Fibroblast of gingiva (primary cell): ENCODE data around the gene SLC30A2.

Experiments
- DNase-seq: peaks from one replicate; pipeline ENCODE4 v3.0.0-alpha.2; 2011; ENCODE audit warnings: low read depth

The SLC30A2 gene

GRCh38 chr1:26038904-26039303 lies 7.0 kb downstream of the SLC30A2 start:
- no peak for DNase-seq

DNA sequence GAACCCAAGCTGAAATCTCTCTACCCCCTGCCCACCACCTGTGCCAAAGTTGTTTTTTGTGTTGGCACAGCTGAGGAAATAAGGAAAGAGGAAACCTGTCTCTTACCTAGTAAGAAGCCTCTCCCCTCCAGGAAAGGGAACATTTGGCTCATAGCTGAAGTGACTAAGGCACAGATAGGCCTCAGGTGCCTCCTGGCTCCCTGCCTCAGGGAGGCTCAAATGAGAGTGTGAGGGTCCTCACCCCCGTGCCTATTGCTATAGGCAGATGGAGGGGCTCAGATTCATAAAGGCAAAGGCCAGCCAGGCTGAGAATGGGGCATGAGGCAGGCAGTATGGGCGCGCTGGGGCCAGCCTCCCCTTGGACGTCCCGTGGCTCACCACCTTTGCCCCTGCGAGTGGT lies 7.4 kb downstream of the SLC30A2 start:
- no peak for DNase-seq

- no peak for DNase-seq
These were observed 8.0 kb downstream of the SLC30A2 start for GRCh38 chr1:26037904-26038303.

DNA sequence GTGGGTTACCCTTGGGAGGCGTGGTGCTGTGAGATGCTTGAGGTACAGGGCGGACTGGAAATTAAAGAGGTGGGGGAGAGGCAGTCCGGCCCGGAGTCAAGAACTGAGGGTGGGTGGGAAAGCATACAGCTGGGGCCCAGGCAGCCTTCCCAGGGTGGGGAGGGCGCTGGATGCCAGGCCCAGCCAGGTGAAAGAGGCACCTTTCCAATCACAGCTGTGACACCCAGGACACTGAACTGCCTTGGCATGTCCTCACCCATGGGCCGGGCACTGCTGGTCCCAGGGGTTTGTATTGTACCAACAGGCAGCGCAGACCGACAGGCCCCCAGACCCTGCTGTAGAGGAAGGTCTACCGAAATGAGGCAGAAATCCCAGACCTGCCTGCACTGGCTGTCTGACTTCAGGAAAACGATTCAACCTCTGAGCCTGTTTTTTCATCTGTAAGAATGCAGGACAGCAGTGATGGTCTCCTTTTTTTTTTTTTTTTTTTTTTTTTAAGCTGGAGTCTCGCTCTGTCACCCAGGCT lies 9.1 kb downstream of the SLC30A2 start:
- no peak for DNase-seq

DNA sequence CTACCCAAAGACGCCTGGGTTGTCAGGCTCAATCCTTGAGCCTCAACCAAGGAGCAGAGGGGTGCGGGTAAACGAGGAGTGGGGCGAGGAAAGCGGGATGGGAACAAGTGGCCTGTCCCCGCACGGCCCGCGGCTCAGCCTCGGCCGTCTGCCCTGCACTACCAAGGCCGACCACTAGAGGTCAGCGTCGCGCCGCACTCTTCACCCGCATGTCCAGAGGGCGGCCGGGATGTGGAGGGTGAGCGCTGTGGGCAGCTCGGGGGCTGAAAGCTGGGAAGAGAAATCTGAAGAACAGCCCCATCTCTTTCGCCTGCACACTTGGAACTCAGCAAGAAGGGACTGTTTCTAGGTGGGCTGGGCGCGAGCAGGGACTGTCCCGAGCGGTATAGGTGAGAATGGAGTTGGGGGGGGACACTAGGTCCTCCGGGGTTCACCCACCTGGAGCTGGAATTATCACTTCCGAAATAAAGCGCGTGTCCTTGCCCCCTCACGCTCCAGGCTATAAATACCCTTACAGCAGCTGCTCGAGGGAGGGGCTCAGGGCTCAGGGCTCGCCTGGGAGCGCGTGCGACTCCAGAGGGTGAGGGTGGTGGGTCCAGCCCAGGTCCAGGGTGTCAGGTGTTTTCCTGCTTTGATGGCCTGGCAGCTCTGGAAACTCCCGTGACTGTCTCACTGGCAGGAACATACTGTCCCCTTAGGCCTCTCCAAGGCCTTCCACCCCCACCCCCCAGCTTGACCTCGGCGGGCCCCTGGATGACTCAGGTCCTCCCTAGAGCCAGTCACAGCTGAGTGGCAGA lies 9.8 kb downstream of the SLC30A2 start:
- DNase-seq: peak; percentile 48

- DNase-seq: peak; percentile 87
These were observed 10.5 kb downstream of the SLC30A2 start for GRCh38 chr1:26035203-26035958.

DNA sequence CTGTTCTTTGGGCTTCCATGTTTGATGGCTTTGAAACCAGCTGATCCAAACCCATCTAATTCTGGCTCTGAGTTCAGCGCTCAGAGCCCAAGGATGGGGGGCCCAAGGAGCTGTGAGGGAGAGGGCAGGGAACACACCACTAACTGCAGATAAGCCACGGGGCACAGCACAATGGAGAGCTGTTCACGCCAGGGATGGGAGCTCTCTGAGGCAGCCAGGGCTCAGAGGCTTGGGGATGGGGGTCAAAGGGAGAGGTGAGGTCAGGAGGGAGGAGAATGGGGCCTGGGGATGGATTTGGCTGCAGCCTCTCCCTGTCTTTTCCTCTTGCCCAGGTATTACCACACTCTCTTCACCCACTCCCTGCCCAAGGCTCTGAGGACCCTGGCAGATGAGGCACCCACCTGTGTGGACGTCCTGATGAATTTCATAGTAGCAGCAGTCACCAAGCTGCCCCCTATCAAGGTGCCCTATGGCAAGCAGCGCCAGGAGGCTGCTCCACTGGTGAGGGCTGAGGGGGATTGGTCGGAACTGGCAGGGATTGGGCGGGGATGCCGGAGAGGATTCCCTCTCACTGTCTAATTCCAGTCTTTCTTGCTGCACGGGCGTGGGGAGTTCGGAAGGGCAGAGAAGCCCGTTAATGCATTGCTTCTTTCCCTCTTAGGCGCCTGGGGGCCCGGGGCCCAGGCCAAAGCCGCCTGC lies 11.3 kb downstream of the SLC30A2 start:
- DNase-seq: no peak

DNA sequence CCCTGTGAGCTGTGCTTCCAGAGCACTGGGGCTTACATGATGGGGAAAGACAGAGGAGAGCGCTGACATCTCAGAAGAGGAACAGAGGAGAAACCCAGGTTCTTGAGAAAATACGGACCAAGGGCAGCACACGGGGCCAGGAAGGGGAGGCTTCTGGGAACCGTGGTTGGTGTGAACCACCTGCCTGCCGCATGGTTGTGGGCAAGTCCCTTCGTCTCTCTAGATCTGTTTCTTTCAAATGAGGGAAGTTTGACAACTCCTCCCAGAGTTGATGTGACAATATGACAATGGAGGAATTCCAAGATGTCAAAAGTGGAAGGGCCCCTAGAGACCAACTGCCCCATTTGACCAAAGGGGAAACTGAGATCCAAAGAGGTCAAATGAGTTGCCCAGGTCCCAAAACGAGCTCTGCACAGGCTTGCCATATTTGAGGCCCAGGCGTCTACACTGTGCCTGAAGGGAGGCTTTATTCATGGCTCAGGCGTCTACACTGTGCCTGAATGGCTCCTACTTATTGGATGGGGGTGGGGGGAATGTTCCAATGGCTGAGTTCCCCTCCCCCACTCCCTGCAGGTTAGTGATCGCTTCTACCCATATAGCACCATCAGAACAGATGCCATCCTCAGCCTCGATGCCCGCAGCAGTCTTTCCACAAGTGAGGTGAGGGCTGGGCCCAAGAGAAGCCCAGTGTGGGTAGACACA lies 13.1 kb downstream of the SLC30A2 start:
- no peak for DNase-seq

GRCh38 chr1:26031611-26032220 lies 14.2 kb downstream of the SLC30A2 start:
- peak; percentile 32 for DNase-seq

GRCh38 chr1:26031196-26031595 lies 14.7 kb downstream of the SLC30A2 start:
- DNase-seq: no peak

DNA sequence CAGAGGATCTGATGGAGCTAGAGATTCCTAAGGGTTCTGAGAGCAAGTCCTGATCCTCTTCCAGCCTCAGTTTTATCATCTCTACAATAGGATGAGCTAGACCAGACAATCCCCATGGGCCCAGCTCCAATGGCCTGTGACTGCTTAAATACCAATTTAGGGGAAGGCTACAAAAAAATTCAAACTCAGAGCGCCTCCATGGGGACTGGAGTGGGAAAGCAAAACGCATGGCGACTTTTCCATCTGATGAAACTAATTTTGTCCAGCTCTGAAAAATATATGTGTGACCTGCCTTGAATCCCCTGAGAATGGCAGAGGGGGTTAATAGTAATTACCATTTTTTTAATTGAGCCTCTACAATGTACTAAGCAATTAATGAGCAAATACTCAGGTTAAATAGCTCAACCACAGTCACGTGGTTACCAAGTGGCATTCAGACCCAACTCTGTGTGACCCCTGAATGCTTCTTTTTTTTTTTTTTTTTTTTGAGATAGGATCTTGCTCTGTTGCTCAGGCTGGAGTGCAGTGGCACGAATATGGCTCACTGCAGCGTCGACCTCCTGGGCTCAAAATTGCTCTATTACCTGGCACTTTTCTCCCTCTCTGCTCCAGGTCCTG lies 15.9 kb downstream of the SLC30A2 start:
- no peak for DNase-seq

DNA sequence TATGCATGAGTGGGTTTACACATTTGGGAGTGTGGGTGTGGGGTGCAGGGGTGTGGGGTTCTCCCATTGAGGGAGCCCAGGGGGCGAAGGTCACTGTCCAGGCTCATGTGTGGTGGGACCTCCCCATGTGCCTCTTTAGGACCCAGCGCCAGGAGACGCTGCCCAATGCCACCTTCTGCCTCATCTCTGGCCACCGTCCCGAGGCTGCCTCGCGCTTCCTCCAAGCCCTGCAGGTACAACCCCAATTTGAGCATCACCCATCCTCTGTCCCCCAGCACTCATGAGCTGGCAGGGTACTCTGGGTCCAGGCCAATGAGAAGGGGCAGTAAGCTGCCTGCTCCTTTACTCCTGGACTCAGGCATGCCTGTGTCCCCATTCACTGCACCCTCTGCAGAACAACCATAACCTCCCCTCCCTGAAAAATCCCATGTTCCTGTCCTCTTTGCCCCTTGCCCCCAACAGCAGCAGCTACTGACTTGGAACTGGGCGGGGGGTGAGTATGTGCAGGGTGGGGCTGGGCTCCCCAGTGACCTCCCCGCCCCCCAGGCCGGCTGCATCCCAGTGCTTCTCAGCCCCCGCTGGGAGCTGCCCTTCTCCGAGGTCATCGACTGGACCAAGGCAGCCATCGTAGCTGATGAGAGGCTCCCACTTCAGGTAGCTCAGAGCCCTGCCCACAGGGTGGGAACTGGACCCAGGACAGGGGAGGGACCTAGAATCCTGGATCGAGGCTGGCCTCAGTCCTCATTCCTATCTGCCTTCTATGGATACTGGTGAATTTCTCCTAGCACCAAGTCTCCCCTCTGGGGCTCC lies 16.7 kb downstream of the SLC30A2 start:
- no peak for DNase-seq

DNA sequence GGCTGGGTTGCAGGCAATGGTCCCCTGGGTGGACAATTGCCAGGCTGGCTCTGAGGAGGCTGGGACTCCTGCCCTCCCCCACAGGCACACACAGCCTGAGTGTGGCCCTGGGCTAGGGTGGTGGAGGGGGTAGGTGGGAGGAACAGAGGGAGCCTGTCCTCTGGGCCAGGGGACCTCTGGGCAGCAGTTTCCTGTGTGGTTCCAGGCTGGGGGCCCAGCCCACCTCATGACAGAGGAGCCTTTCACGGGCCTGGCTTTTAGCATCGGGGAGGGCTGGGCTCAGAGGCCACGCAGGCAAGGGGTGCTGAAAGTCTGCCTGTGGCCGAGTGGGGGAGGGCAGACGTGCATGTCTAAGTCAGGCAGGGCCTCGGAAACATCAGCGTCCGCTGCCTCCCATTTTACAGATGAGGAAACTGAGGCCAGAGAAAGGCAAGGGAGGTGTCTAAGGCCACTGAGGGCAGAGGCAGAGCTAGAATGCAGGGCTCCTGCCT lies 17.4 kb downstream of the SLC30A2 start:
- DNase-seq: no peak

DNA sequence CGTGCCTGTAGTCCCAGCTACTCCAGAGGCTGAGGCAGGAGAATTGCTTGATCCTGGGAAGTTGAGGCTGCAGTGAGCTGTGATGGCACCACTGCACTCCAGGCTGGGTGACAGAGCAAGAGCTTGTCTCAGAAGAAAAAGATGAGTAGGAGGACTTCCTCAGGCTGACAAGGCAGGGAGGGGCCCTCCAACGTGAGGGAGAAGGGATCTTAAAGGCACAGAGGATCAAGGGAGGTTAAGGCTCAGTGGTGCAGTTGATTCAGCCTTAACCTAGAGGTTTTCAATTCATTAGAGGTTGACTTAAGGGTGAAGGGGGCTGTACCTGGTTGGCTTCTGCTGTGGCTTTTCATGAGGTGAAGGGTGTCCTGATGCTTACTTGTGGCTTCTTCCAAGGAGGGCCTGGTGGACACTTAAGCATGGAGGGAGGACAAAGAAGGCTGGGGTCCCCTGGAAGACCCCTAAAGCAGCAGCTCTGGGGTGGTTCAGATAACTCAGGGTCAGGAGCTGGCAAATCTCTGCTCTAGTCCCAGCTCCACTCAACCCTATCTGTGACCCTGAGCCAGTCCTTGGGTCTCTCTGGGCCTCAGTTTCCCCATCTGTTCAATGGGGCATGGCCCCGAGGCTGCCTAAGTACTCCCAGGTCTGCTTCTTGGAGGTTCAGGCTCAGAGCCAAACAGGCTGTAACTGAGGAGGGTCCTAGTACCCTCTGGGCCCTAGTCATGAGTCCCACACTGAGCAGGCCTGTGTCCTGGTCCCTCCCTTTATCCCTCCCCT lies 18.0 kb downstream of the SLC30A2 start:
- DNase-seq: no peak

DNA sequence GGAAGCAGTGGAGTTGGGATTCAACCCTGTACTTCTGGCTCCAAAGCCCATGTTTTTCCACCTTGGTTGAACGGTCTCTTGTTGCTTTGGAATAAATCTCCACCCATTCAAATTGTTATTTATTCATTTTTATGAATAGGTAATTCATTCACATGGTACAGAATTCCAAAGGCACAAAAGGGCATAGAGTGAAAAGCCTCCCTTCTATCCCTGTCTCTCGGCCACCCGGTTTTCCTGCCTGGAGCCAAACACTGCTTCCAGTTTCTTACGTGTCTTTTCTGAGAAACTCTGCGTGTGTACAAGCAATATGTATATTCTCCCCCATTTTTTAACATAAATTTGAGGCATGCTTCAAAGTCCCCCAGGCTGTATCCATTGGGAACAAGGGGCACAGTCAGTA lies 20.4 kb downstream of the SLC30A2 start:
- DNase-seq: no peak

DNA sequence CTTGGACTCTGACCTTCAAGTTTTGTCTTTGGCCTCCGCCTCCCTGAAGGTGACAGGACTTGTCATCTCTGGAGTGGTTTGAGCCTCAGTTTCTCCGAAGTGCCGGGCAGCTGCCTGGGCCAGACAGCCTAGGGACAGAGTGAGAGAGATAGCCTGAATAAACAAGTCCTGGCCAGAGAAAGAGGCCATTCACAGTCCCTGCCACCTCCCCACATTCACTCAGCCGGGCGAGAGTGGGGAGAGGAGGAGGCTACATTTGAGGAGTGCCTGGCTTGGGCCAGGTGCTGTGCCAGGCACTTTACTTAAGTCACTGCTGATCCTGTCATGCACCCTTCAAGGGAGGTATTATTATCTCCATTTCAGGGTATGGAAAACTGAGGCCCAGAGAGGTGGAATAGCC lies 20.9 kb downstream of the SLC30A2 start:
- DNase-seq: no peak

GRCh38 chr1:26023826-26024225 lies 22.1 kb downstream of the SLC30A2 start:
- DNase-seq: no peak

- no peak for DNase-seq
These were observed 22.9 kb downstream of the SLC30A2 start for GRCh38 chr1:26023009-26023408.

DNA sequence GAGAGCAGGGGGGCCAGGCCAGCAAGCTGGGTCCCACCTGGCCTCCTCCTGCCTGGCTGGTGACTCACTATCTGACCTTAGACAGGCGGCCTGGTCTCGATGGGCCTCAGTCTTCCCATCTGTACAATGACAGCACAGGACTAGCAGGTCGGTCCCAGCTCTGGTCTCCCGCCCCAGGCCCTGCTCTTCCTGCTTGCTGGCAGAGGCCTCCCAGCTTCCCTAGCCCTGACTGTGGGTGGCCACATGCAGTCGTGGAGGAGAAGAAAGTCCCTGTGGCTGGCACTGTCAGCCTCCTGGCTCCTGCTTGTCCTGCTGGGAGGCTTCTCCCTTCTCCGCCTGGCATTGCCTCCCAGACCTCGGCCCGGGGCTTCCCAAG lies 23.5 kb downstream of the SLC30A2 start:
- DNase-seq: no peak
